NCI-H510A (cell line): ENCODE data around the gene XIRP1.
"Not testable (repeated sequence)": the region's sequence is repeated elsewhere in the genome, so short reads cannot be mapped to it uniquely, and the experiment has no call there.

Experiments
- DNase-seq: peaks from one replicate; lab custom pipeline; 2025; lab: John Stamatoyannopoulos, UW

XIRP1 gene

GRCh38 chr3:39185959-39186691, 6.3 kb downstream of the XIRP1 start:
- DNase-seq, result no peak

- DNase-seq, result no peak
These were observed 7.0 kb downstream of the XIRP1 start for GRCh38 chr3:39185326-39185958.

GRCh38 chr3:39184968-39185285, 7.5 kb downstream of the XIRP1 start:
- no peak for DNase-seq

- no peak for DNase-seq
These were observed 8.1 kb downstream of the XIRP1 start for GRCh38 chr3:39184081-39184967.

- peak; percentile 22 for DNase-seq
These were observed 8.9 kb downstream of the XIRP1 start for GRCh38 chr3:39183211-39184080.

GRCh38 chr3:39181408-39182335, 10.7 kb downstream of the XIRP1 start:
- DNase-seq, result no peak

- peak; percentile 90 for DNase-seq
These were observed 11.6 kb downstream of the XIRP1 start for GRCh38 chr3:39180546-39181346.

- no peak for DNase-seq
These were observed 12.2 kb downstream of the XIRP1 start for GRCh38 chr3:39180183-39180545.

GRCh38 chr3:39178553-39178952, 13.8 kb downstream of the XIRP1 start:
- no peak for DNase-seq

GRCh38 chr3:39177708-39178332, 14.6 kb downstream of the XIRP1 start:
- DNase-seq, result peak; percentile 64

- no peak for DNase-seq
These were observed 16.2 kb downstream of the XIRP1 start for GRCh38 chr3:39176025-39176714.

GRCh38 chr3:39173318-39174125, 18.9 kb downstream of the XIRP1 start:
- DNase-seq, result no peak

- DNase-seq, result no peak
These were observed 20.5 kb downstream of the XIRP1 start for GRCh38 chr3:39171860-39172259.

- not testable (repeated sequence) for DNase-seq
These were observed 21.5 kb downstream of the XIRP1 start for GRCh38 chr3:39170877-39171276.

GRCh38 chr3:39170461-39170860, 21.9 kb downstream of the XIRP1 start:
- no peak for DNase-seq

GRCh38 chr3:39169712-39170111, 22.7 kb downstream of the XIRP1 start:
- no peak for DNase-seq

GRCh38 chr3:39168156-39168780, 24.1 kb downstream of the XIRP1 start:
- no peak for DNase-seq
